H1 (cell line): ENCODE data around the gene NHLRC2.

Experiments used
- CBX8 ChIP-seq: fragments of 300-800, 300-1000 bp; sonication (generic); IDR thresholded peaks from 2 replicates; pipeline ENCODE4 v1.7.1; 2016; ENCODE audit warnings: low read depth, low read length, borderline replicate concordance
- CEBPB ChIP-seq: IDR thresholded peaks from 2 replicates; pipeline ENCODE4 v1.6.1; 2012; ENCODE audit warnings: low read depth, low read length
- CTCF ChIP-seq, 3 experiments: IDR thresholded peaks; 1 replicate in 2 of 3; 2 replicates in 1 of 3; pipeline versions ENCODE4 v1.5.1 to v1.6.1; 2011; ENCODE audit warnings: low read length in 3 of 3, mild to moderate bottlenecking in 3 of 3, inconsistent platforms in 2 of 3, low read depth in 1 of 3, moderate library complexity in 1 of 3; ENCODE audit not compliant: insufficient read depth in 1 of 3; ENCODE audit errors: control extremely low read depth in 1 of 3
- EZH2 ChIP-seq: fragments of 200-600 bp; sonication (generic); IDR thresholded peaks from 2 replicates; pipeline ENCODE4 v1.7.1; 2012; ENCODE audit warnings: low read depth, mild to moderate bottlenecking, moderate library complexity, low read length, inconsistent platforms; ENCODE audit not compliant: severe bottlenecking
- GABPA ChIP-seq: IDR thresholded peaks from 2 replicates; pipeline ENCODE4 v1.6.1; 2011; ENCODE audit warnings: mild to moderate bottlenecking, low read length, moderate library complexity, borderline replicate concordance; ENCODE audit not compliant: insufficient read depth
- JUN ChIP-seq: IDR thresholded peaks from 2 replicates; pipeline ENCODE4 v1.6.1; 2011; ENCODE audit warnings: low read depth, mild to moderate bottlenecking, improper control_type of control experiment, low read length
- KDM1A ChIP-seq: fragments of 200-600, 300-600 bp; sonication (generic); IDR thresholded peaks from 2 replicates; pipeline ENCODE4 v1.7.1; 2016; ENCODE audit warnings: mild to moderate bottlenecking, low read length, borderline replicate concordance
- POLR2A ChIP-seq, 2 experiments: IDR thresholded peaks; 1 replicate in 1 of 2; 2 replicates in 1 of 2; pipeline ENCODE4 v1.6.1; 2011; ENCODE audit warnings: low read depth in 2 of 2, low read length in 2 of 2, mild to moderate bottlenecking in 2 of 2; ENCODE audit errors: control extremely low read depth in 1 of 2
- SP1 ChIP-seq: IDR thresholded peaks from 2 replicates; pipeline ENCODE4 v1.6.1; 2011; ENCODE audit warnings: low read depth, low read length
- SP4 ChIP-seq: IDR thresholded peaks from 2 replicates; pipeline ENCODE4 v1.6.1; 2012; ENCODE audit warnings: low read length, inconsistent platforms
- SRF ChIP-seq: IDR thresholded peaks from 2 replicates; pipeline ENCODE4 v1.6.1; 2011; ENCODE audit warnings: mild to moderate bottlenecking, low read depth, low read length, moderate library complexity
- TAF1 ChIP-seq: IDR thresholded peaks from 2 replicates; pipeline ENCODE4 v1.6.1; 2011; ENCODE audit warnings: mild to moderate bottlenecking, low read depth, low read length
- TBP ChIP-seq: IDR thresholded peaks from 2 replicates; pipeline ENCODE4 v1.6.1; 2011; ENCODE audit warnings: low read depth, low read length, improper control_type of control experiment

DNA sequence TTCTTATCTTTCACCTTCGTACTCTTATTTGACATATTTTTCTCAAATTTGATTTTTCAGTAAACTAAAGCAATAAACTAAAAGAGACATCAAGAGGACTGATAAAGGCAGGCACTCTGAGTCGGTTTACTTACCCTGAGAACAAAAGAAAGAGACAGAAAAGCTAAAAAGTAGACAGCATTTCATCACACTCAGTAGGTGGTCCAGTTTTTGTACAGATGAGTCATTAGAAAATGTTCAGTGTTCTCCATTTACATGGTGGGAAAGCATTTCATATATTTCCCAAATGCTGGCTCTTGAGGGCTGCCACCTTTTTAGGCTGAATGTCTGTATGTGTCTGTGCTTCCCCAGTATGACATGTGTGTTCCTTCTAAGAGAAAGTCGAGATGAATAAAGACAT is 52.7 kb downstream of the NHLRC2 start:
- TF ChIP-seq POLR2A (IDR thresholded peaks at IDR 0.05; ENCODE audit: control extremely low read depth in 1 of 2, low read depth in 2 of 2, low read length in 2 of 2) = no peak
- no peak for TF ChIP-seq CTCF (IDR thresholded peaks at IDR 0.05; ENCODE audit: control extremely low read depth in 1 of 3, insufficient read depth in 1 of 3, low read depth in 1 of 3, low read length in 3 of 3)
- no peak for TF ChIP-seq SP1
- no peak for TF ChIP-seq SRF
- TF ChIP-seq SP4 = no peak
- no peak for TF ChIP-seq CEBPB
- no peak for TF ChIP-seq CBX8
- no peak for TF ChIP-seq TAF1
- TF ChIP-seq JUN = no peak
- no peak for TF ChIP-seq GABPA
- no peak for TF ChIP-seq TBP
- TF ChIP-seq EZH2 = no peak
- no peak for TF ChIP-seq KDM1A
